SK-N-SH treated with all-trans-retinoic acid at 6 μM for 48 hours (cell line): ENCODE results near the gene VPS35.

Experiments used
- ARNTL ChIP-seq: fragments of 450-650 bp; formaldehyde crosslinking; IDR thresholded peaks from 2 replicates; pipeline ENCODE4 v1.5.0; 2020; ENCODE audit warnings: low read depth, mild to moderate bottlenecking, moderate library complexity, borderline replicate concordance
- CREB5 ChIP-seq: fragments of 250-450 bp; sonication (Bioruptor Pico); IDR thresholded peaks from 2 replicates; pipeline ENCODE4 v1.5.1; 2020; ENCODE audit warnings: low read depth, mild to moderate bottlenecking, moderate library complexity
- CSDC2 ChIP-seq: fragments of 250-450 bp; sonication (Bioruptor Pico); IDR thresholded peaks from 2 replicates; pipeline ENCODE4 v1.5.0; 2020; ENCODE audit warnings: mild to moderate bottlenecking, moderate library complexity
- CSRNP3 ChIP-seq: fragments of 250-450 bp; sonication (Bioruptor Pico); IDR thresholded peaks from 2 replicates; pipeline ENCODE4 v1.5.1; 2021; ENCODE audit warnings: mild to moderate bottlenecking, moderate library complexity
- ESRRG ChIP-seq: fragments of 250-450 bp; sonication (Bioruptor Pico); IDR thresholded peaks from 2 replicates; pipeline ENCODE4 v1.6.1; 2021; ENCODE audit warnings: mild to moderate bottlenecking
- OSR1 ChIP-seq: fragments of 250-450 bp; sonication (Bioruptor Pico); IDR thresholded peaks from 2 replicates; pipeline ENCODE4 v1.8.0; 2022; ENCODE audit warnings: moderate library complexity, mild to moderate bottlenecking, inconsistent platforms
- PPARA ChIP-seq: fragments of 250-450 bp; sonication (Bioruptor Pico); IDR thresholded peaks from 2 replicates; pipeline ENCODE4 v1.5.0; 2020; ENCODE audit warnings: mild to moderate bottlenecking, borderline replicate concordance
- SNAI2 ChIP-seq: fragments of 250-450 bp; sonication (Bioruptor Pico); IDR thresholded peaks from 2 replicates; pipeline ENCODE4 v1.5.0; 2020; ENCODE audit warnings: mild to moderate bottlenecking, moderate library complexity
- TCF4 ChIP-seq: fragments of 250-450 bp; sonication (Bioruptor Pico); IDR thresholded peaks from 2 replicates; pipeline ENCODE4 v1.8.0; 2021; ENCODE audit warnings: mild to moderate bottlenecking, moderate library complexity, borderline replicate concordance
- ZFP30 ChIP-seq: fragments of 450-650 bp; formaldehyde crosslinking; IDR thresholded peaks from 2 replicates; pipeline ENCODE4 v1.5.0; 2022; ENCODE audit warnings: mild to moderate bottlenecking, moderate library complexity
- ZNF8 ChIP-seq: fragments of 450-650 bp; formaldehyde crosslinking; IDR thresholded peaks from 2 replicates; pipeline ENCODE4 v1.5.0; 2020; ENCODE audit warnings: mild to moderate bottlenecking, moderate library complexity
- TF ChIP-seq, protein P1 (sequence below): fragments of 250-450 bp; sonication (Bioruptor Pico); IDR thresholded peaks from 2 replicates; pipeline ENCODE4 v1.8.0; 2021; ENCODE audit warnings: low read depth, mild to moderate bottlenecking, moderate library complexity, borderline replicate concordance

DNA sequence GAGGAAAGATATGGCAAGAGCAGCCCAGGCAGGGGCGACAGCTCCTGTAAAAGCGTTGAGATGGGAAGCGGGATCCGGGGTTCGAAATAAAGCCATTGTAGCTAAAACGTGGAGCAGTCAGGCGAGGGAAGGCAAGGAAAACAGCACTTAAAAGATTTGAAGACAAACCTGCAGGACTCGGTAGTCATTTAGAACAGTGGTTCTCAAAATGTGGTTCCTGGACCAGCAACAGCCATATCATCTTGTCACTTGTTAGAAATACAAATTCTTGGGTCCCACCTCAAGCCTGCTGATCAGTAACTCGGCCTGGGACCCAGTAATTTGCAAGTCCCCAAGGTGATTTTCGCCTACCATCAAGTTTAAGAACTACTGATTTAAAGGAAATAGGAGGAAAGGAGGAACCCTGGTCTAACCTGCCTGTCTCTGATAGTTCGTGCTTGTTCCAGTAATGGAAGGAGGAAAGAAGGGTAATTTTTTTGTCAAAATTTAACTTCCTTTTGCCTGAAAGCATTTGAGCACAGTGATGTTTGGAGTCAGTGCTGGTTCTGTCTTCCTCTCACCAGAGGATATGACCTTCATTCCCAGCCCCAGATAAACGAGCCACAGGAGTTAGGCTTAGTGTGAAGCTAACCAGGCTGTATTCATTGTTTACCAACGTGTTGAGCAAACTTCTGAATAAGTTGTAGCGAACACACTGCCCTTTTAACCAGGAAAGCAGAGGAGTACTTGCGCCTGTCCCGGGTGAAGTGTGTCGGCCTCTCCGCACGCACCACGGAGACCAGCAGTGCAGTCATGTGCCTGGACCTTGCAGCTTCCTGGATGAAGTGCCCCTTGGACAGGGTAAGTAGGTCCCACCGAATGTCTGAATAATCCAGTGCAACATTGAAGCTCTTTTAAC lies 1.6 kb upstream of the VPS35 start:
- TF ChIP-seq ZFP30 (CRISPR knock-in tag): no peak
- TF ChIP-seq ESRRG (CRISPR knock-in tag): no peak
- no peak for TF ChIP-seq ARNTL (CRISPR knock-in tag)
- no peak for TF ChIP-seq ZNF8
- no peak for TF ChIP-seq OSR1 (CRISPR knock-in tag)
- TF ChIP-seq CSDC2 (CRISPR knock-in tag): no peak
- no peak for TF ChIP-seq SNAI2 (CRISPR knock-in tag)
- no peak for TF ChIP-seq CREB5 (CRISPR knock-in tag)
- TF ChIP-seq, protein P1, sequence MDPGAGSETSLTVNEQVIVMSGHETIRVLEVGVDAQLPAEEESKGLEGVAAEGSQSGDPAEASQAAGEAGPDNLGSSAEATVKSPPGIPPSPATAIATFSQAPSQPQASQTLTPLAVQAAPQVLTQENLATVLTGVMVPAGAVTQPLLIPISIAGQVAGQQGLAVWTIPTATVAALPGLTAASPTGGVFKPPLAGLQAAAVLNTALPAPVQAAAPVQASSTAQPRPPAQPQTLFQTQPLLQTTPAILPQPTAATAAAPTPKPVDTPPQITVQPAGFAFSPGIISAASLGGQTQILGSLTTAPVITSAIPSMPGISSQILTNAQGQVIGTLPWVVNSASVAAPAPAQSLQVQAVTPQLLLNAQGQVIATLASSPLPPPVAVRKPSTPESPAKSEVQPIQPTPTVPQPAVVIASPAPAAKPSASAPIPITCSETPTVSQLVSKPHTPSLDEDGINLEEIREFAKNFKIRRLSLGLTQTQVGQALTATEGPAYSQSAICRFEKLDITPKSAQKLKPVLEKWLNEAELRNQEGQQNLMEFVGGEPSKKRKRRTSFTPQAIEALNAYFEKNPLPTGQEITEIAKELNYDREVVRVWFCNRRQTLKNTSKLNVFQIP (CRISPR knock-in tag): no peak
- no peak for TF ChIP-seq PPARA (CRISPR knock-in tag)
- no peak for TF ChIP-seq TCF4 (CRISPR knock-in tag)
- TF ChIP-seq CSRNP3 (CRISPR knock-in tag): no peak
